ENCODE data around the gene ARFIP1.

- TF ChIP-seq CTCF (IDR thresholded peaks at IDR 0.05) (no peak), ZFX (IDR thresholded peaks at IDR 0.05; ENCODE audit: borderline replicate concordance) (no peak)
Observed at GRCh38 chr4:152901205-152901604, 121.5 kb downstream of the ARFIP1 start.
